ENCODE data around the gene VWA5B1.

DNA sequence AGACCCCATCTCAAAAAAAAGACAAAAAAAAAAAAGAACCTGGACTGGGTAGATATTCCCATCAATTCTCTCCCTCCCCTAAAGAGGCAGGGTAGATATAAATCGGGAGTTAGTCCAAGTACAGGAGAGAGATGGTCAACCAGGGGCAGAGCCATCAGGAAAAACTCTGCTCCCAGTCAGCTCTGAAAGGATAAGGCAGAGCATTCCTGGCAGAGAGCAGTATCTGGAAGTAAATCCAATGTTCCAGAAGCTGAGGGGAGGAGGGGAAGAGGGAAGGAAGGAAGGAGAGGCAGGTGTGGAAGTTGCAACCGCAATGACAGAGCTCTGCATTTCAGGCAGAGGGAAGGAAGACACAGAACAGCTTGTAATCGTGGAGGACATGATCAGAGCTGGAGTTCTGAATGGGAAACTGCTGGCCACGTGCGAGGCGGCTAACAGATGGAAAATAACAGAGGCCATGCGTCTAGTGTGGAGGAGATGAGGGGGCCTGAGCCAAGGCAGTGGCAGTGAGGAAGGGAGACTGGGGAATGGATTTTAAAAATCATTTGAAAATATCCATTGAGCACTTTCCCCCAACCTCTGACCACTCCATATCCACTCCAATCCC lies 15.3 kb upstream of the VWA5B1 start:
- TF ChIP-seq CTCF (IDR thresholded peaks at IDR 0.05) = no peak
- no peak for TF ChIP-seq POLR2A (IDR thresholded peaks at IDR 0.05)

Measured in breast epithelium (tissue), 3 donors.